K562 (cell line): ENCODE measurements around the gene DDAH2. TPM values are rescaled to one million over a fixed set of nuclear protein-coding genes. Genes with fewer than 3 reads are reported as not detected.

Experiments used
- CHD2 ChIP-seq: IDR thresholded peaks from 2 replicates; pipeline ENCODE4 v1.6.1; 2011; ENCODE audit warnings: low read depth, low read length
- CHD4 ChIP-seq: fragments of 200-600 bp; sonication (generic); IDR thresholded peaks from 3 replicates; pipeline ENCODE4 v1.6.1; 2012; ENCODE audit warnings: low read depth, mild to moderate bottlenecking, mixed read lengths, low read length, inconsistent platforms; ENCODE audit not compliant: insufficient read depth, insufficient replicate concordance, poor library complexity, severe bottlenecking
- ETS2 ChIP-seq: IDR thresholded peaks from 2 replicates; pipeline ENCODE4 v1.6.1; 2016; ENCODE audit warnings: borderline replicate concordance, missing genetic modification characterization, mild to moderate bottlenecking, moderate library complexity, missing compliant biosample characterization; ENCODE audit not compliant: poor library complexity, severe bottlenecking
- FOXP1 ChIP-seq: sonication (generic); formaldehyde crosslinking; IDR thresholded peaks from 2 replicates; pipeline ENCODE4 v1.8.0; 2022; ENCODE audit warnings: mild to moderate bottlenecking, missing genetic modification reagents
- HBP1 ChIP-seq: fragments of 450-650 bp; formaldehyde crosslinking; IDR thresholded peaks from 2 replicates; pipeline ENCODE4 v1.4.0; 2022; ENCODE audit warnings: missing genetic modification characterization
- HDAC1 ChIP-seq, 2 experiments: fragments of 450-650 bp; IDR thresholded peaks; 2 replicates each; pipeline ENCODE4 v1.6.1; 2016 to 2017; ENCODE audit warnings: inconsistent platforms in 1 of 2, mild to moderate bottlenecking in 1 of 2, moderate library complexity in 1 of 2
- HOMEZ ChIP-seq: fragments of 250-450 bp; sonication (Bioruptor Pico); IDR thresholded peaks from 2 replicates; pipeline ENCODE4 v1.4.0; 2020; ENCODE audit warnings: mild to moderate bottlenecking, moderate library complexity
- JUND ChIP-seq, 2 experiments: IDR thresholded peaks; 2 replicates in 1 of 2; 3 replicates in 1 of 2; pipeline ENCODE4 v1.6.1; 2011; ENCODE audit warnings: borderline replicate concordance in 2 of 2, low read depth in 2 of 2, low read length in 2 of 2, improper control_type of control experiment in 1 of 2, missing biosample characterization in 1 of 2, missing genetic modification characterization in 1 of 2, missing genetic modification reagents in 1 of 2
- KLF1 ChIP-seq: fragments of 450-650 bp; IDR thresholded peaks from 2 replicates; pipeline ENCODE4 v1.6.1; 2016; ENCODE audit warnings: missing genetic modification characterization, missing compliant biosample characterization
- MAX ChIP-seq: sonication (generic); formaldehyde crosslinking; IDR thresholded peaks from 2 replicates; pipeline ENCODE4 v1.9.0; 2022; ENCODE audit warnings: mild to moderate bottlenecking, missing genetic modification reagents
- PML ChIP-seq: IDR thresholded peaks from 2 replicates; pipeline ENCODE4 v1.6.1; 2012; ENCODE audit warnings: low read length, inconsistent platforms
- POLR2B ChIP-seq: fragments of 450-650 bp; IDR thresholded peaks from 2 replicates; pipeline ENCODE4 v1.6.1; 2018; ENCODE audit warnings: low read depth; ENCODE audit not compliant: partially characterized antibody
- SMARCC2 ChIP-seq: fragments of 450-650 bp; IDR thresholded peaks from 2 replicates; pipeline ENCODE4 v1.6.1; 2017; ENCODE audit warnings: antibody characterized with exemption, moderate library complexity, mild to moderate bottlenecking, low read depth
- TSHZ1 ChIP-seq: fragments of 250-450 bp; sonication (Bioruptor Pico); IDR thresholded peaks from 2 replicates; pipeline ENCODE4 v1.4.0; 2020; ENCODE audit warnings: mild to moderate bottlenecking, moderate library complexity
- YY1 ChIP-seq, 3 experiments: IDR thresholded peaks; 2 replicates each; pipeline ENCODE4 v1.6.1; 2011; ENCODE audit warnings: low read length in 2 of 3, mild to moderate bottlenecking in 2 of 3, moderate library complexity in 2 of 3, borderline replicate concordance in 1 of 3, control low read depth in 1 of 3, low read depth in 1 of 3; ENCODE audit not compliant: insufficient read depth in 3 of 3, insufficient replicate concordance in 2 of 3, control insufficient read depth in 1 of 3, insufficient read length in 1 of 3; ENCODE audit errors: extremely low read depth in 1 of 3
- ZC3H11A ChIP-seq: IDR thresholded peaks from 2 replicates; pipeline ENCODE4 v1.6.1; 2012; ENCODE audit warnings: low read depth, low read length, improper control_type of control experiment
- ZNF347 ChIP-seq: fragments of 450-650 bp; formaldehyde crosslinking; IDR thresholded peaks from 2 replicates; pipeline ENCODE4 v1.4.0; 2020; ENCODE audit warnings: low read depth, mild to moderate bottlenecking, moderate library complexity
- ZNF57 ChIP-seq: fragments of 450-650 bp; formaldehyde crosslinking; IDR thresholded peaks from 2 replicates; pipeline ENCODE4 v1.4.0; 2020; ENCODE audit warnings: mild to moderate bottlenecking, moderate library complexity
- polyA plus RNA-seq, 8 experiments: library from polyadenylated mRNA; depleted of rRNA in 4 of 8; stranded (reverse) in 5 of 8; unstranded in 3 of 8; fragments of >200 nt; fragmentation: Nextera tagmentation in 2 of 8; fragmentation: Illumina TruSeq in 1 of 8; extraction: Ambion mirVana in 2 of 8; extraction: Trizol in 1 of 8; gene quantifications; 2 replicates each; pipeline versions ENCODE4 v1.2.1 to v1.2.3, GENCODE V29; 2011 to 2014; ENCODE audit warnings: inconsistent platforms in 1 of 8, missing spikeins in 1 of 8
- total RNA-seq, 7 experiments: library from RNA; depleted of rRNA in 6 of 7; stranded (reverse); fragments of >200 nt in 6 of 7; fragmentation: Illumina TruSeq in 2 of 7; extraction: Trizol in 2 of 7; gene quantifications; 2 replicates each; pipeline versions ENCODE4 v1.2.1 to v1.2.3, GENCODE V29; 2011 to 2021; ENCODE audit warnings: low replicate concordance in 1 of 7

DDAH2 gene
- total and polyA plus RNA-seq, 9 of the 15 experiments (the other 6 are each of a cell fraction or from before 2014, with no cell fraction given), result 1.8 to 45.4 (median 21.4) TPM

GRCh38 chr6:31734821-31735406 lies 5.8 kb upstream of the DDAH2 start (continued):
- TF ChIP-seq TSHZ1 (CRISPR knock-in tag) (0 out of 2 replicates have a peak, but pooled peaks have one; percentile 9), HOMEZ (no peak), CHD4 (no peak), YY1 (IDR thresholded peaks at IDR 0.05; ENCODE audit: borderline replicate concordance in 1 of 3, control insufficient read depth in 1 of 3, extremely low read depth in 1 of 3, insufficient read depth in 3 of 3, insufficient read length in 1 of 3, insufficient replicate concordance in 2 of 3, low read depth in 1 of 3, low read length in 2 of 3) (peak in 1 of 3 experiments; percentile 84), HBP1 (CRISPR knock-in tag) (peak; percentile 98), ETS2 (tag) (peak; percentile 73), ZC3H11A (0 out of 2 replicates have a peak, but pooled peaks have one; percentile 13), MAX (CRISPR knock-in tag) (peak; percentile 59), PML (peak; percentile 65; the same call in 1 of the 2 replicates), KLF1 (peak; percentile 58; the same call in 1 of the 2 replicates), ZNF57 (CRISPR knock-in tag) (0 out of 2 replicates have a peak, but pooled peaks have one; percentile 73), FOXP1 (0 out of 2 replicates have a peak, but pooled peaks have one; percentile 40), POLR2B (peak; percentile 83), SMARCC2 (peak; percentile 86), JUND (IDR thresholded peaks at IDR 0.05; ENCODE audit: borderline replicate concordance, low read depth, low read length) (peak; percentile 99), JUND (tag; IDR thresholded peaks at IDR 0.05; ENCODE audit: borderline replicate concordance, low read depth, low read length) (peak; percentile 99), CHD2 (peak; percentile 68), ZNF347 (CRISPR knock-in tag) (0 out of 2 replicates have a peak, but pooled peaks have one; percentile 6), HDAC1 (IDR thresholded peaks at IDR 0.05) (peak in 1 of 2 experiments; percentile 97; a peak in 2 of 4 replicates)
